Activated CD4-positive, alpha-beta T cell treated with anti-CD3 and anti-CD28 coated beads, Interleukin-2, Interleukin-6, amounts not matched to agents 100 ng/mL and 50 ng/mL, durations not matched to agents 16 hours and 8 hours (primary cell): ENCODE results near the gene COX8A.

ENCODE experiments used
- DNase-seq: peaks from one replicate; pipeline ENCODE4 v3.0.0-alpha.2; 2020

The COX8A gene

GRCh38 chr11:64004590-64004984 is 30.2 kb downstream of the COX8A start:
- no peak for DNase-seq

- DNase-seq, result no peak
These were observed 31.3 kb downstream of the COX8A start for GRCh38 chr11:64005691-64006090.

- no peak for DNase-seq
These were observed 32.0 kb downstream of the COX8A start for GRCh38 chr11:64006398-64006797.

- no peak for DNase-seq
These were observed 32.8 kb downstream of the COX8A start for GRCh38 chr11:64007160-64007628.

GRCh38 chr11:64007629-64008282 is 33.3 kb downstream of the COX8A start:
- DNase-seq, result no peak

DNA sequence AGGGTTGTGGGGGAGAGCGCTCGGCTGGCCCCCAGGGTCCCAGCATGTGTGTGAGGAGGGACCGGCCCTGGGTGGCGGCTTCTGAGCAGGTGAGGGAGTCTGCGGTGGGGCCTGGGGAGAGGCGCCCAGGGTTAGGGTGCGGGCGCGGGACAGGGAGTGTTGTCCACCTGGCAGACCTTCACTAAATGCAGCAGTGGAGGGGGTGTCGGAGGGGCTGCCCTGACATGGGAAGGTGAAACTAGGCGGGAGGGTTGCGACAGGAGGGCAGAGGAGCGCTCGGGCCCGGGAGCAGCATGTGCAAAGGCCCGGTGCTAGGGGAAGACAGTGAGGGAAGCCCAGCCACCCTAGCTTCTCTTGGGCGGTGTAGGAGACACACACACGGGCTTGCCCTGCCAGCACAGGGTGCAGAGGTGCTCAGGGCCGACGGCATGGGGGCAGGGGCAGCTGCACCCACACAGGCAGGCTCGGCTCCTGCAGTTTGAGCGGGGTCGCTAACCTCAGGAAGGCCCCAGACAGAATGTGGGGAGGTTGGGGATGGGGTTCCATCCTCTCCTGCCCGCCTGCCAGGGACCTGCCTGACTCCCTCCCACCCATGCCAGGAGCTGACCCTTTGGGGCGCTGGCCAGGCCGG is 34.0 kb downstream of the COX8A start:
- no peak for DNase-seq

- DNase-seq, result no peak
These were observed 34.7 kb downstream of the COX8A start for GRCh38 chr11:64008914-64009633.

- DNase-seq, result no peak
These were observed 35.3 kb downstream of the COX8A start for GRCh38 chr11:64009710-64010109.

- no peak for DNase-seq
These were observed 36.4 kb downstream of the COX8A start for GRCh38 chr11:64010783-64011182.

GRCh38 chr11:64011371-64011770 is 37.0 kb downstream of the COX8A start:
- DNase-seq, result no peak

- DNase-seq, result no peak
These were observed 38.9 kb downstream of the COX8A start for GRCh38 chr11:64013141-64013896.

DNA sequence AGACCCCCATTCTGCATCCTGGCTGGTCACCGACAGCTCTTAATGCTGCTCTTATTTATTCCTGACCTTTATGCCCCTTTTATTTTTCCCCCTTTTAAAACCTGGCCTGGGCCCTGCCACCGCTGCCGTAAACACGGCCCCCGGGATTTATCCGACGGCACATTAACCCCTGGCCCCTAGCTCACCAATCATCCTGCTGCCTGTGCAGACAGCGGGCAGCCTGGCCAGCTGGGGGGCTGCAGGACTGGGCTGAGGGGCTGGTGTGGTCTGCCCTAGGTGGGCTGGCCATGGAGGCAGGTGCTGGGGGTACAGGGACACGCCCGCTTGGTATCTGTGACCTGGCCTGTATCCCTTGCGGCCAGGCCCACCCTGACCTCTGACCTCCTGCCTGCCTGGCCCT is 39.9 kb downstream of the COX8A start:
- DNase-seq, result no peak

GRCh38 chr11:64015510-64015909 is 41.1 kb downstream of the COX8A start:
- no peak for DNase-seq

- no peak for DNase-seq
These were observed 41.8 kb downstream of the COX8A start for GRCh38 chr11:64015935-64016845.

- DNase-seq, result no peak
These were observed 43.5 kb downstream of the COX8A start for GRCh38 chr11:64017945-64018224.

GRCh38 chr11:64018310-64018709 is 43.9 kb downstream of the COX8A start:
- no peak for DNase-seq

DNA sequence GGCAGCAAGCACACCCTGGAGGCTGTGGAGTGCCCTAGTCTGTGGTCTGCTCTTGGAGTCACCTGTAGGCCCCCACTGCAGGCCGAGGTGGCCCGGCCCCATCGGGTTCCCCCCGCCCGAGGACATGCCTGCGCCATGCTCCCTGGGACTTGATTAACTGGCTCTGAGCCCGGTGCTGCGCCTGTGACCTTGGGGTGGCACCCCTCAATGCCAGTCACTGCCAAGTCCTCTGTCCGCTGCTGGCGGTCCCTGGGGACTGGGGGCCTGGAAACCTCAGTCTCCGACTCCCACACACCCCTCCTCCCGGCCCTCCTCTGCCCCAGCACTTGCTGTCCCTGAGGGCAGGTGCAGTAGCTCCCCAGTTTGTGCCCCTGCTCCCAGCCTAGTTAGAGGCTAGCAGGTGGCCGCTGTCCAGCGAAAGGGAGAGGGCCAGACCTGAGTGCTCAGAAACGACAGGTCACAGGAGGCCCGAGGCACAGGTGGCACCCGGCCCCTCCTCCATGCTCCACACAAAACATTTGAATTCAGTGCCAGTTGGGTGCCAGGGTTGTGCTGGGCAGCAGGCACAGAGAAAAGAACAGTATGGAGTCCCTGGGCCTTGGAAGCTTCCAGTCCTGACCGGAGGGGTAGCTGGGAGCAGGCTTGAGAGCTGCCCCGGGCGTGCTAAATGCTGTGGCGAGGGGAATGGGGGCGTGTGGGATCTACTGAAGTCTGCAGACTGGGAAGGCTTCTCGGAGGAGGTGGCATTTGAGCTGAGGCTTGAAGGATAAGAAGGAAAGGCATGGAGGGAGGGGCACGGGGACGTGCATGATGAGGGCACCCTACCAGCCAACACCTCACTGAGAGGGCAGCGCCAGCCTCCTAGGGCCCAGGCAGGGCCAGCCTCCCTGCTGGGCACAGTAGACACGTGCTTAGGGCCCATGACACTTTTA is 45.0 kb downstream of the COX8A start:
- DNase-seq, result no peak

DNA sequence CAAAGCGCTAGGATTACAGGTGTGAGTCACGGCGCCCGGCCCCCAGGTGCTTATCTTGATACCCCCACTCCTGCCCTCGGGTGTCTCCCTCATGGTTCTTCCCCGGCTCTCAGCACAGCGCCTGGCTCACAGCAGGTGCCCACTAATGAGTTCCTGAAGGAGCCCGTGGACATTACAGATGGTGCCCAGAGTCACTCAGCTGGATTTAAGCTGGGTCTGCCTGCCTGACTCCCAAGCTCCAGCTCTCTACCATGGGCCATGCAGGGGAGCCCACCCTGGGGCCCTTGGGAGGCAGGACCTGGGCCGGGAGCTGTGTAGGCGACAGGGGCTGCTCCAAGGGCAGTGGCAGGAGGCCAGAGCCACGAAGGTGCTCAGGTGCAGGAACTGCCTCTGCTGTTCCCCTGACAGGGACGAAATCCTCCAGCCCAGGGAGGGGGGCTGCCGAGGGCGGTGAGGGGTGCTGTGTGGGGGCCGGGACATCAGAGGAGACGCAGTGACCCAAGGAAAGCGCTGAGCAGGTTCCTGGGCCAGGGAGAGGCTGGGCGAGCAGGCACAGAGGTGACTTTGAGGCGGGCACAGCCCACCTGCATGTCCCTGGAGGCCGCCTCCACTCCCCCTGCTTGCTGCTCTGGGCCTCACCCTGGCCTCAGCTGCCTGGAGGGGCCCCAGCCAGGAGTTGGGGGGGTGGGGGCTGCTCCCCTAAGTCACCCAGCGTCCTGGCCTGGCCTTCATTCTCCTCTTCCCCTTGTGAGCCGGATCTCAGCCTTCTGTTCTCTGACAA is 46.7 kb downstream of the COX8A start:
- no peak for DNase-seq

DNA sequence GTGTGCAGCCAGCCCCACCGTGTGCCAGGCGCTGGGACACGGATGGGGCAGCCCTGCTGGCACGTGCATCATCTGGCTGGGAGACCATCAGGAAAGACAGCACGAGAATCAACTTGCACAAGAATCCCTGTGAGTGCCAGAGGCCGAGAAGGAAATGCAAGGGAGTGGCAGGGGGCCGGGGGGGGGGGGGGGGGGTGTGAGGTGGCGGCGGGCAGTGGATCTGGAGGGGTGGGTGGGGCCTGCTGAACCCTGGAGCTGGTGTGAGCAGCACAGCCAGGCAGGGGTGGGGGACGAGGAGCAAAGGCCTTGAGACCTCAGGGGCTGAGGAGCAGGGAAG is 47.3 kb downstream of the COX8A start:
- no peak for DNase-seq

DNA sequence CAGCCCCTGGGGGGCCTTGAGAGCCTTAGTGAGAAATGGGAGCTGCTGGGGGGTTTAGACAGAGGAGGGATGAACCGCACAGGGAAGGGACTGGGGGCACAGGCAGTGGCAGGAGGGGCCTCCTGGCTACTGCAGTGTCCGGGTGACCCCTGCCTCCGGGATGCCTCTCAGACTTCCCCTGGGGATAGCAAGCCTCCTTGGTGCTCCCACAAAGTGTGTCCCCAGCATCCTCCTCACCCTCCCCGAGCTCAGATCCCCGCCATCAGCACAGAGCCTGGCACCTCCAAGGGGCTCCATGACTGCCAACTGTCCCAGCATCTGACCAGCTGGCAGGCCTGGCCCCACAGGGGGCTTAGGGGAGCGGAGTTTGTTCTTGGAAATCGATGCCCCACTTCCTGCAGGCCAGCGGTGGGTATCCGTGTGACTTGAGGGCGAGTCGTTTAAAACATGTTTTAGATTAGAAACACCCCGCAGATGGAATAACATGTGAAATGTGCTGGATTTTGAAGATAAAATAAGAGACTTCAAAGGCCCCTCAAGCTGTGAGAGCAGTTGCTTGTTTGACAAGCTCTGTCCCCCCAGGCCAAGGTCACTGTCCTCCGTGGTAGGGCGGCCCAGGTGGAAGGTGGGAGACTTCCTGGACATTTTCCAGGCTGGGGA is 47.8 kb downstream of the COX8A start:
- no peak for DNase-seq
